GM20431 (cell line): Measurements from ENCODE around the gene LMBR1.

Source experiments
- in situ Hi-C: fragments of 300-500 bp; cut with MseI, MboI; formaldehyde crosslinking; loops from one replicate; pipeline ENCODE4 v1.15.0; 2020; ENCODE audit warnings: low sequenced_read_pairs; ENCODE audit not compliant: unreplicated experiment

The LMBR1 gene

DNA sequence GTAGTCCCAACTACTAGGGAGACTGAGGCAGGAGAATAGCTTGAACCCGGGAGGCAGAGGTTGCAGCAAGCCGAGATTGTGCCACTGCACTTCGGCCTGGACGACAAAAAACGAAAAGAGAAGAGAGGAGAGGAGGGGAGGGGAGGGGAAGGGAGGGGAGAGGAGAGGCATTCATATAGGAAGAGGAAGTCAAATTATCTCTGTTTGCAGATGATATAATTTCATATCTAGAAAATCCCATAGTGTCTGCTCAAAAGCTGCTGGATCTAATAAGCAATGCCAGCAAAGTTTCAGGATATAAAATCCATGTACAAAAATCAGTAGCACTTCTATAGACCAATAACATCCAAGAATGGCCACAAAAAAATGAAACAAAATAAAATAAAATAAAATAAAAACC lies 120.3 kb downstream of the LMBR1 start:
- in situ Hi-C loops, result no loop called here

- in situ Hi-C loops, result no loop called here
These were observed 124.1 kb downstream of the LMBR1 start for GRCh38 chr7:156768698-156769472.

DNA sequence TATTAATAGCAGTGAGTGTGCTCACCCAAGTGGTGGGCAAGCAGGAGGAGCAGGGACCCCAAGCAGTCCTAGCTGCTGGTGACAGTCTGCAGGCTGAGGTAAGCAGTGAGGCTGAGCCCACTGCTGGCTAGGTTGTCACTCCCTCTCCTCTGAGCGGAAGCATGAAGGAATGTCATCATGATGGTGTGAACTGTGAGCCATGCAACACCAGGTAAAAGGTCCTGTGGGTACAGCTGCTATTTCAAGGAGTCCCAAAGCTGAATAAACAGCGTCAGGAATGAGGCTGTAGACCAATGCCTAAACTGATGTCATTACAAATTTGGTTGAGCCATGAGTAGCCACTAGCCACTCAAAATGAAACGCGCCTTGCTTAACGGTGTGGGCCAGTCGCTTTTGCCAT lies 126.3 kb downstream of the LMBR1 start:
- in situ Hi-C loops, result no loop called here

GRCh38 chr7:156765901-156766656 lies 126.9 kb downstream of the LMBR1 start:
- in situ Hi-C loops, result no loop called here

DNA sequence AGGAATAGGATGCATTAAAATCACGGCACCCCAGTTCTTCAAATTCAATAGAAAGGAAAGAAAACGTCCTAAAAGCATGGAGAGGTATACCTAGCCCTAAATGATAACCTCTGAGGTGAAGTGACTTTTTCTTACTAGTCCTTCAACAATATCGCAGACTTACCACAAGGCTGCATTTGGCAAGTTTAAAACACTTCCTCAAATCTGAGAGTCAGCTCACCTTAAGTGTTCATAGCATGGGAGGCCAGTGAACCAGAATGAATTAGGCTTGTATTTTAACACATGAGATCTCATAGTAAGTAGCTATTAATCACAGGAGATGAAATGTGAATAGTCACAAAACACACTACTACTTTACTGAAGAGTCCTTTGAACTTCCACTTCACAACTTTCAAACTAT lies 128.2 kb downstream of the LMBR1 start:
- in situ Hi-C loops, result no loop called here

DNA sequence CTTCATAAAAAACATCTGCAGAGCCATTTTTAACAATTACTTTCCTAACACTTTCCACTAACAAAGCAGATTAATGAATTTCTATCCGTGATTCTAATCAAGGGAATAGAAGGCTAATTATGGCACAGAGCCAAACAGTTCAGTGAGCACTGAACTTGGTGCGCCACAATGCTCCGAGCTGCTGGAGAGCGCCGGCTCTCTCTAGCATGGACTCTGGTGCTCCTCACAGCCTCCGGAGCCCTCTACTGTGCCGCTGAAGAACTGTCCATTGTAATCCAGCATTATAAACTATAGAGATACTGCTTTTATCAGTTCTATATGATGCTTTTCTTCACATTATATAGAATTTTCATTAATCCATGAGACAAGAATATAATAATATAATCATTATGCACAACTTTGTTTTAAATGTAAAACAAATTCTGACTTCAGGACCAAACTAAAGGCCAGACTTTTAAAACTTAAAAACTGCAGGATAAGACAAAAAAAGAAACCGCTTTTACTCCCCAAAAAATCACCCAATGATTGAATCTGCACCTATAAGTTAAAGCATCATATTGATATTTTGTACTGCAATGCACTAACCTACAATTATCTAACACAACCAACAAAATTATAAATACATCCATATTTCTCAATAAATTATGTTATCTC lies 128.8 kb downstream of the LMBR1 start:
- in situ Hi-C loops, result no loop called here

DNA sequence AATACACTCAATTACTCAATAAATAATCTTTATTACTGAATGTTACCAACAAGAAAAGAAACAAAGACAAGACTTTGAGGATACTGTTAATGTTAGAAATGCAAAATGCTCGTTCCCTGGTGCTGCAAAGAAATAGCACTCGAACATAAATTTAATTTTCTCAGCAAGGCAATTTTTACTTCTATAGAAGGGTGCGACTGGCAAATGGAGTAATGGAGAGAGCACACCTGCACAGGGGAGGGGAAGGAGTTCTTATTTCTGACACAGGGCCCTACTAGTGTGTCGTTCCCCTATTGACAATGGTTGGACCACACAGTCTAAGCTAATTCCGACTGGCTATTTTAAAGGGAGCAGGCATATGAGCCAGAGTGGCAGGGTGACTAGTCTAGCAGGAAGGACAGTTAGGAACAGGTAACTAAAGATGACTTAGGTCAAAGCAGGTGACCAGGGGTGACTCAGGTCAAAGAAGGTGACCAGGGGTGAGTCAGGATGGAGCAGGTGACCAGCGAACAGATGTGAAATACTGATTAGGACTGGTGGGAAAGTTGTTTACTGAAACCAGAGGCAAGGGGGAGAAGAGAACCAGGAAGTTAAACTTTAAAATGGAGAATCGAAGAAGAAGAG lies 133.3 kb downstream of the LMBR1 start:
- in situ Hi-C loops, result no loop called here

- in situ Hi-C loops, result no loop called here
These were observed 133.8 kb downstream of the LMBR1 start for GRCh38 chr7:156759143-156759542.

DNA sequence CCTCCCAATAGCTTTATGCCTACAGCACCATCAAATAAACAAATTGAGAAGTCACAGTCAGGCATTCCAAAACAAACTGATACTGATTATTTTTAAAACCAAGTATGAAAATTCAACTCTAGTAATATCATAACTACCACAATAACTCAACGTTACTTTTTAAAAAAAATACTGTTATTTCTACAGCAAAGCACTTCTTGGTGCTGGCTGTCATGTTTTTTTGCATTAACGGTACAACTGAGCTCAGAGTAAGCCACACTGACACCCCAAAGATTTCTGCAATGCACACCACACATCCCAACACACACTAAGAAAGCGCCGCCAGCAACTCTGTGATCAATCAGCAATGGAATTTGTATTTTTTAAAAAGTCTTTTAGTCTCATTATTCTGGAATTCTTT lies 138.8 kb downstream of the LMBR1 start:
- in situ Hi-C loops, result no loop called here

GRCh38 chr7:156753630-156754029 lies 139.4 kb downstream of the LMBR1 start:
- in situ Hi-C loops, result no loop called here

GRCh38 chr7:156753229-156753560 lies 139.8 kb downstream of the LMBR1 start:
- in situ Hi-C loops, result no loop called here

- in situ Hi-C loops, result no loop called here
These were observed 140.4 kb downstream of the LMBR1 start for GRCh38 chr7:156752367-156753228.

GRCh38 chr7:156751319-156751718 lies 141.7 kb downstream of the LMBR1 start:
- in situ Hi-C loops, result no loop called here

DNA sequence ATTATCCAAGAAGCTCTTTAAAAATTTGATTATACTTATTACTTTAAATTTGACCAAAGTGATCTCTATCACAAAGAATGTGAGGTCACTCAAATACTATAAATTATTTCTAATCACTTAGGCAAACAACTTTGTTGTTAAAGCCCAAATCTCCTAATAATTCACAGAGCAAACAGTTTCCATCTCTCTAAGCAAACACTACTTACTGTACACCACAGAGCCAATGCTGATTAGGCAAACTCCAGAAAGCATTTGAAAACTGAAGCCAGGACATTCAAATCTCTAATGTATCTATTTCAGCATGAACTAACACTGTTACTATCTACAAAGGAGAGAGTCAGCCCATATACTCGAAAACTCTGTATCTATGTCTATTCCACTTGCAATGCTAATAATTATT lies 145.3 kb downstream of the LMBR1 start:
- in situ Hi-C loops, result no loop called here

- in situ Hi-C loops, result no loop called here
These were observed 146.1 kb downstream of the LMBR1 start for GRCh38 chr7:156746891-156747290.

DNA sequence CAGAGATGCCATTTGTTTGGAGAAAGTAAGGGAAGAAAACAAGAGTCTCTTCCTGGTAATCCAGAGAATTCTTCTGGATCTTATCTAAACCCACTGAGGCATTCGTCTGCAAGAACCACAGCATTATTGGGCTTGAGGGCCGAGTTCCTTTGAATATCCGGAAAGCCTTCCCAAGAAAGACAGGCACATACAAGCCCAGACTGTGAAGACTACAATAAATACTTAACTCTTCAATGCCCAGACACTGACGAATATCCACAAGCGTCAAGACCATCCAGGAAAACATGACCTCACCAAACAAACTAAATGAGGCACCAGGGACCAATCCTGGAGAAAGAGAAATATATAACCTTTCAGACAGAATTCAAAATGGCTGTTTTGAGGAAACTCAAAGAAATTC lies 153.4 kb downstream of the LMBR1 start:
- in situ Hi-C loops, result no loop called here

GRCh38 chr7:156735851-156736250 lies 157.1 kb downstream of the LMBR1 start:
- in situ Hi-C loops, result no loop called here

- in situ Hi-C loops, result no loop called here
These were observed 159.3 kb downstream of the LMBR1 start for GRCh38 chr7:156733638-156734037.

DNA sequence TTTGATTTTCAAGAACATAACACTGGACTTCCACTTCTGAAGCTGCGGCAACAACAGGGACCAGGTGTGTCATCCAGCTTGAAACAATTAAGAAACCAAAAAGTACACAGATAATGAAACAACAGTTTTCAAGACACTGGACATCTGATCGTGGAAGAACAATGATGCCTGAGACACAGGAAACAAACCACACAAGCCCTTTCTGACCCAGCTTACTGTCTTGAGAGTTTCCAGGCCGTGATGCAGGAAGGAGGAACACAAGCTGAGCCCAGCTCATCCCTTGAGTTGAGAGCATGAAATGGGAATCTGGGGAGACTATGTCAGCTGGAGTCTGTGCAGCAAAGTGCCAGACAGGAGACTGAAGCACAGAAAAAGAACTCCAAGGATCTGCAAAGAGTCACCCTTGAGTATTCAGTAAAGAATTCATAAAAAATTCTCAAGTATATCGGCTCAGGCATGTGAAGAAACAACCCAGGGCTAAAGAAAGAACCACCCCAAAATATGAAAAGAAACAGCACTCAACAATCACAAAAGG lies 160.8 kb downstream of the LMBR1 start:
- in situ Hi-C loops, result no loop called here

DNA sequence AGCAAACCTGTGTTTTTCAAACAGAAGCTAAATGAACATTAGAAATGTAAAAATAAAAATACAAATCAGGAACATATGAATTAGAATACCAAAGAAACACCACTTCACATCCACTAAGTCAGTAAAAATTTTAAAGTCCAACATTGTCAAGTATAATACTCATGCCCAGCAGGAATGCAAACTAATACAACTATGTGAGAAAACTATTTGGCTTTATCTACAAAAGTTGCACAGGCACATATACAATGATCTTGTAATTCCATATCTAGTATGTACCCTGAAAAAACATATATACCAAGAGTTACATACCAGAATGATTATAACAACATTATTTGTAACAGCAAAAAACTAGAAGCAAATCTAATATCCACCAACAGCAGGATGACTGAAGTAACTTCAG lies 161.3 kb downstream of the LMBR1 start:
- in situ Hi-C loops, result no loop called here
